ENCODE measurements around the gene TTC29. TPM values are rescaled to one million over a fixed set of nuclear protein-coding genes. Genes with fewer than 3 reads are reported as not detected.
"Not testable (repeated sequence)": the region's sequence is repeated elsewhere in the genome, so short reads cannot be mapped to it uniquely, and the experiment has no call there.

TTC29 gene
- total RNA-seq, 2 experiments from 2014 or later, result not detected

- H3K9me3 Mint-ChIP-seq, result peaks cover 2% of the 10 kb centered on the region
- ChIA-PET CTCF (no interaction called here), POLR2A (no interaction called here)
- H3K27ac Mint-ChIP-seq, result no peak overlapping the region
- H3K36me3 Mint-ChIP-seq (ENCODE audit: low read depth), result no peaks in the 10 kb centered on the region
- no peaks in the 10 kb centered on the region for H3K27me3 Mint-ChIP-seq
- no peak for DNase-seq
- H3K4me1 Mint-ChIP-seq, result no peaks in the 10 kb centered on the region
- no peak overlapping the region for H3K4me3 Mint-ChIP-seq
Observed at GRCh38 chr4:146762016-146762415, 183.6 kb downstream of the TTC29 start.

GRCh38 chr4:146742416-146742815, 203.2 kb downstream of the TTC29 start:
- Mint-ChIP-seq H3K4me1 (no peaks in the 10 kb centered on the region), H3K4me3 (no peak overlapping the region), H3K36me3 (ENCODE audit: low read depth) (no peaks in the 10 kb centered on the region), H3K27me3 (no peaks in the 10 kb centered on the region), H3K27ac (no peak overlapping the region), H3K9me3 (no peaks in the 10 kb centered on the region)
- ChIA-PET POLR2A (no interaction called here), CTCF (no interaction called here)
- DNase-seq, result no peak

GRCh38 chr4:146739182-146739581, 206.5 kb downstream of the TTC29 start:
- Mint-ChIP-seq H3K4me1 (no peaks in the 10 kb centered on the region), H3K9me3 (no peaks in the 10 kb centered on the region), H3K4me3 (no peak overlapping the region), H3K36me3 (ENCODE audit: low read depth) (no peaks in the 10 kb centered on the region), H3K27me3 (no peaks in the 10 kb centered on the region), H3K27ac (no peak overlapping the region)
- no peak for DNase-seq
- CTCF ChIA-PET, result no interaction called here
- POLR2A ChIA-PET, result no interaction called here

- H3K27ac Mint-ChIP-seq; H3K4me1 Mint-ChIP-seq; H3K27me3 Mint-ChIP-seq; H3K4me3 Mint-ChIP-seq; CTCF ChIA-PET; DNase-seq; H3K36me3 Mint-ChIP-seq (ENCODE audit: low read depth); H3K9me3 Mint-ChIP-seq; POLR2A ChIA-PET: not testable (repeated sequence)
Observed at GRCh38 chr4:146723519-146723918, 222.1 kb downstream of the TTC29 start.

- Mint-ChIP-seq H3K36me3 (ENCODE audit: low read depth) (no peaks in the 10 kb centered on the region), H3K27ac (no peak overlapping the region), H3K4me1 (no peaks in the 10 kb centered on the region), H3K9me3 (no peaks in the 10 kb centered on the region), H3K4me3 (no peak overlapping the region), H3K27me3 (no peaks in the 10 kb centered on the region)
- ChIA-PET POLR2A (no interaction called here), CTCF (no interaction called here)
- no peak for DNase-seq
Observed at GRCh38 chr4:146709956-146710355, 235.7 kb downstream of the TTC29 start.

- no peak for DNase-seq
- ChIA-PET CTCF (no interaction called here), POLR2A (no interaction called here)
- Mint-ChIP-seq H3K36me3 (ENCODE audit: low read depth) (no peaks in the 10 kb centered on the region), H3K4me1 (no peaks in the 10 kb centered on the region), H3K9me3 (no peaks in the 10 kb centered on the region), H3K27ac (no peak overlapping the region), H3K27me3 (no peaks in the 10 kb centered on the region), H3K4me3 (no peak overlapping the region)
Observed at GRCh38 chr4:146699910-146700309, 245.8 kb downstream of the TTC29 start.

- Mint-ChIP-seq H3K9me3 (peaks cover 1% of the 10 kb centered on the region), H3K4me3 (no peak overlapping the region), H3K27ac (no peak overlapping the region), H3K36me3 (ENCODE audit: low read depth) (no peaks in the 10 kb centered on the region), H3K4me1 (no peaks in the 10 kb centered on the region), H3K27me3 (no peaks in the 10 kb centered on the region)
- ChIA-PET POLR2A (no interaction called here), CTCF (no interaction called here)
- no peak for DNase-seq
Observed at GRCh38 chr4:146674829-146675570, 270.7 kb downstream of the TTC29 start.

GRCh38 chr4:146663968-146664311, 281.7 kb downstream of the TTC29 start:
- H3K9me3 Mint-ChIP-seq; POLR2A ChIA-PET; H3K4me3 Mint-ChIP-seq; H3K4me1 Mint-ChIP-seq; H3K27me3 Mint-ChIP-seq; DNase-seq; H3K27ac Mint-ChIP-seq; H3K36me3 Mint-ChIP-seq (ENCODE audit: low read depth); CTCF ChIA-PET: not testable (repeated sequence)

- CTCF ChIA-PET, result no interaction called here
- POLR2A ChIA-PET, result no interaction called here
- Mint-ChIP-seq H3K4me3 (no peak overlapping the region), H3K4me1 (no peaks in the 10 kb centered on the region), H3K27ac (no peak overlapping the region), H3K9me3 (peaks cover 4% of the 10 kb centered on the region), H3K36me3 (ENCODE audit: low read depth) (no peaks in the 10 kb centered on the region), H3K27me3 (peaks cover 14% of the 10 kb centered on the region)
- DNase-seq, result no peak
Observed at GRCh38 chr4:146661367-146661766, 284.3 kb downstream of the TTC29 start.
